Measurements from ENCODE around the gene NIPAL4. TPM values are rescaled to one million over a fixed set of nuclear protein-coding genes. Genes with fewer than 3 reads are reported as not detected.

NIPAL4 gene
- total and polyA plus RNA-seq, 12 donors = 0.09 to 0.20 TPM; not detected in 10

- Histone ChIP-seq H3K4me3 (no peak overlapping the region), H3K27me3 (no peaks in the 10 kb centered on the region), H3K4me1 (peaks cover 9 to 62% (median 46%) of the 10 kb centered on the region in 9 donors), H3K27ac (peak overlapping the region in 8 of 10 donors; percentile 45 to 77 (median 65)), H3K9me3 (no peaks in the 10 kb centered on the region), H3K36me3 (peaks cover 0 to 67% (median 6%) of the 10 kb centered on the region in 9 donors)
- DNase-seq (peak; percentile 31 to 62), ATAC-seq (peak; percentile 62 to 82 (median 73))
- WGBS, 2 donors = 28 to 44% methylated on average over 5 of the region's 5 CpGs
- TF ChIP-seq CTCF (IDR thresholded peaks at IDR 0.05) = no peak
- intact Hi-C loops (cut with DNase I) = loop anchor here in 3 of 10 donors (5.0 to 10.0 kb wide), 3 partner anchors 46 to 58 kb away; partner anchors contain the start of gene ADAM19 (in 1 of the 3)
Observed at GRCh38 chr5:157516626-157517325, 56.8 kb downstream of the NIPAL4 start.

- peak overlapping the region in 3 of 10 donors; percentile 0 to 76 (median 25) for H3K27ac ChIP-seq
- no peak overlapping the region for H3K4me3 ChIP-seq
- intact Hi-C loops (cut with DNase I) = loop anchor here in 3 of 10 donors (5.0 to 10.0 kb wide), 3 partner anchors 43 to 56 kb away; partner anchors contain the start of gene ADAM19 (in 1 of the 3)
- no peak for TF ChIP-seq CTCF (IDR thresholded peaks at IDR 0.05)
- ATAC-seq (no peak), DNase-seq (no peak)
- no peaks in the 10 kb centered on the region for H3K9me3 ChIP-seq
- H3K27me3 ChIP-seq = no peaks in the 10 kb centered on the region
- WGBS, 2 donors = 85 to 87% methylated on average over 6 of the region's 6 CpGs
- peaks cover 0 to 65% (median 7%) of the 10 kb centered on the region in 9 donors for H3K36me3 ChIP-seq
- H3K4me1 ChIP-seq = peaks cover 5 to 59% (median 34%) of the 10 kb centered on the region in 9 donors
Observed at GRCh38 chr5:157518963-157519362, 59.0 kb downstream of the NIPAL4 start.

GRCh38 chr5:157519579-157520253 is 59.7 kb downstream of the NIPAL4 start:
- intact Hi-C loops (cut with DNase I) = loop anchor here in 6 of 10 donors (5.0 to 10.0 kb wide), 5 partner anchors 38 to 58 kb away; partner anchors contain the start of gene ADAM19 (in 2 of the 6)
- Histone ChIP-seq H3K36me3 (peaks cover 0 to 72% (median 7%) of the 10 kb centered on the region in 9 donors), H3K27ac (peak overlapping the region in 3 of 10 donors; percentile 0 to 10 (median 6)), H3K27me3 (no peaks in the 10 kb centered on the region), H3K4me3 (no peak overlapping the region), H3K4me1 (peaks cover 5 to 65% (median 34%) of the 10 kb centered on the region in 9 donors), H3K9me3 (no peaks in the 10 kb centered on the region)
- DNase-seq (no peak), ATAC-seq (no peak)
- TF ChIP-seq CTCF (IDR thresholded peaks at IDR 0.05) = no peak
- WGBS, 2 donors = 94% methylated on average over 9 of the region's 9 CpGs

Data from heart right ventricle (tissue), 16 donors.